ENCODE data around the gene TEX261. TPM values are rescaled to one million over a fixed set of nuclear protein-coding genes. Genes with fewer than 3 reads are reported as not detected.

TEX261 gene
- total and polyA plus RNA-seq, 4 donors: 25.2 to 61.7 (median 43.5) TPM

GRCh38 chr2:70939839-70940580 lies 54.7 kb downstream of the TEX261 start:
- Histone ChIP-seq H3K4me3 (ENCODE audit: low read depth, low read length) (no peak overlapping the region), H3K4me1 (ENCODE audit: control insufficient read depth, insufficient read depth, low read length) (no peaks in the 10 kb centered on the region), H3K9me3 (ENCODE audit: control insufficient read depth, insufficient read depth, low read length) (no peaks in the 10 kb centered on the region), H3K27me3 (ENCODE audit: control insufficient read depth, insufficient read depth, low read length) (peaks cover 25% of the 10 kb centered on the region), H3K36me3 (ENCODE audit: control insufficient read depth, insufficient read depth, low read length) (no peaks in the 10 kb centered on the region), H3K27ac (ENCODE audit: low read depth, low read length) (no peak overlapping the region)
- WGBS (ENCODE audit: insufficient coverage): 79% methylated on average over 7 of the region's 10 CpGs
- DNase-seq (ENCODE audit: low read depth in 4 of 6, low spot score in 6 of 6): no peak

- H3K4me1 ChIP-seq (ENCODE audit: control insufficient read depth, insufficient read depth, low read length): no peaks in the 10 kb centered on the region
- H3K27ac ChIP-seq (ENCODE audit: low read depth, low read length): no peak overlapping the region
- no peaks in the 10 kb centered on the region for H3K9me3 ChIP-seq (ENCODE audit: control insufficient read depth, insufficient read depth, low read length)
- H3K27me3 ChIP-seq (ENCODE audit: control insufficient read depth, insufficient read depth, low read length): peaks cover 25% of the 10 kb centered on the region
- no peaks in the 10 kb centered on the region for H3K36me3 ChIP-seq (ENCODE audit: control insufficient read depth, insufficient read depth, low read length)
- 19% methylated on average over 30 of the region's 30 CpGs for WGBS (ENCODE audit: insufficient coverage)
- no peak overlapping the region for H3K4me3 ChIP-seq (ENCODE audit: low read depth, low read length)
- no peak for DNase-seq (ENCODE audit: low read depth in 4 of 6, low spot score in 6 of 6)
Measured at GRCh38 chr2:70939001-70939838, 55.5 kb downstream of the TEX261 start.

GRCh38 chr2:70938586-70938950 lies 56.1 kb downstream of the TEX261 start:
- no peak overlapping the region for H3K4me3 ChIP-seq (ENCODE audit: low read depth, low read length)
- WGBS (ENCODE audit: insufficient coverage): 20% methylated on average over 2 of the region's 3 CpGs
- H3K27me3 ChIP-seq (ENCODE audit: control insufficient read depth, insufficient read depth, low read length): peaks cover 25% of the 10 kb centered on the region
- DNase-seq (ENCODE audit: low read depth in 4 of 6, low spot score in 6 of 6): no peak
- no peaks in the 10 kb centered on the region for H3K36me3 ChIP-seq (ENCODE audit: control insufficient read depth, insufficient read depth, low read length)
- H3K9me3 ChIP-seq (ENCODE audit: control insufficient read depth, insufficient read depth, low read length): no peaks in the 10 kb centered on the region
- H3K27ac ChIP-seq (ENCODE audit: low read depth, low read length): no peak overlapping the region
- H3K4me1 ChIP-seq (ENCODE audit: control insufficient read depth, insufficient read depth, low read length): no peaks in the 10 kb centered on the region

GRCh38 chr2:70937866-70938585 lies 56.6 kb downstream of the TEX261 start:
- Histone ChIP-seq H3K27me3 (ENCODE audit: control insufficient read depth, insufficient read depth, low read length) (peaks cover 25% of the 10 kb centered on the region), H3K9me3 (ENCODE audit: control insufficient read depth, insufficient read depth, low read length) (no peaks in the 10 kb centered on the region), H3K4me3 (ENCODE audit: low read depth, low read length) (no peak overlapping the region), H3K4me1 (ENCODE audit: control insufficient read depth, insufficient read depth, low read length) (no peaks in the 10 kb centered on the region), H3K27ac (ENCODE audit: low read depth, low read length) (no peak overlapping the region), H3K36me3 (ENCODE audit: control insufficient read depth, insufficient read depth, low read length) (peaks cover under 1% of the 10 kb centered on the region)
- no peak for DNase-seq (ENCODE audit: low read depth in 4 of 6, low spot score in 6 of 6)
- 51% methylated on average over 6 of the region's 10 CpGs for WGBS (ENCODE audit: insufficient coverage)

GRCh38 chr2:70936979-70937811 lies 57.5 kb downstream of the TEX261 start:
- Histone ChIP-seq H3K27me3 (ENCODE audit: control insufficient read depth, insufficient read depth, low read length) (peaks cover 25% of the 10 kb centered on the region), H3K27ac (ENCODE audit: low read depth, low read length) (no peak overlapping the region), H3K36me3 (ENCODE audit: control insufficient read depth, insufficient read depth, low read length) (peaks cover 4% of the 10 kb centered on the region), H3K9me3 (ENCODE audit: control insufficient read depth, insufficient read depth, low read length) (no peaks in the 10 kb centered on the region), H3K4me3 (ENCODE audit: low read depth, low read length) (no peak overlapping the region), H3K4me1 (ENCODE audit: control insufficient read depth, insufficient read depth, low read length) (no peaks in the 10 kb centered on the region)
- WGBS (ENCODE audit: insufficient coverage): 75% methylated on average over 8 of the region's 10 CpGs
- DNase-seq (ENCODE audit: low read depth in 4 of 6, low spot score in 6 of 6): no peak

GRCh38 chr2:70936165-70936978 lies 58.3 kb downstream of the TEX261 start:
- peaks cover 21% of the 10 kb centered on the region for H3K27me3 ChIP-seq (ENCODE audit: control insufficient read depth, insufficient read depth, low read length)
- no peaks in the 10 kb centered on the region for H3K4me1 ChIP-seq (ENCODE audit: control insufficient read depth, insufficient read depth, low read length)
- DNase-seq (ENCODE audit: low read depth in 4 of 6, low spot score in 6 of 6): no peak
- no peak overlapping the region for H3K4me3 ChIP-seq (ENCODE audit: low read depth, low read length)
- WGBS (ENCODE audit: insufficient coverage): 83% methylated on average over 10 of the region's 10 CpGs
- no peak overlapping the region for H3K27ac ChIP-seq (ENCODE audit: low read depth, low read length)
- peaks cover 4% of the 10 kb centered on the region for H3K36me3 ChIP-seq (ENCODE audit: control insufficient read depth, insufficient read depth, low read length)
- no peaks in the 10 kb centered on the region for H3K9me3 ChIP-seq (ENCODE audit: control insufficient read depth, insufficient read depth, low read length)

Small RNA genes lying within 50 kb of the gene (small RNA-seq; reads per million reads assigned to genes)
- gene RN7SL160P (ENCODE audit: low replicate concordance): 0.18 reads per million

Other genes with a start within 250 kb of the TEX261 start
- gene ADD2, start 226.7 kb downstream of the TEX261 start, total RNA-seq: 100 to 1,000 TPM in 1 of 2 donors, 10 to 100 TPM in 1; 22.7 to 122 TPM
- gene ADD2, start 226.7 kb downstream of the TEX261 start, polyA plus RNA-seq (ENCODE audit: insufficient read length in 2 of 2): 10 to 100 TPM; 65.7 to 71.8 TPM
- gene FIGLA, start 204.2 kb downstream of the TEX261 start, total RNA-seq: not detected
- not detected for gene FIGLA, start 204.2 kb downstream of the TEX261 start, polyA plus RNA-seq (ENCODE audit: insufficient read length in 2 of 2)
- gene CLEC4F, start 174.3 kb downstream of the TEX261 start, total RNA-seq: not detected
- gene CLEC4F, start 174.3 kb downstream of the TEX261 start, polyA plus RNA-seq (ENCODE audit: insufficient read length in 2 of 2): not detected
- gene CD207, start 159.1 kb downstream of the TEX261 start, total RNA-seq: under 1 TPM in 1 of 2 donors, not detected in 1; 0.06 TPM
- not detected for gene CD207, start 159.1 kb downstream of the TEX261 start, polyA plus RNA-seq (ENCODE audit: insufficient read length in 2 of 2)
- under 1 TPM; 0.59 to 0.66 TPM for gene VAX2, start 94.3 kb downstream of the TEX261 start, total RNA-seq
- gene VAX2, start 94.3 kb downstream of the TEX261 start, polyA plus RNA-seq (ENCODE audit: insufficient read length in 2 of 2): 1 to 10 TPM; 2.0 to 2.3 TPM
- under 1 TPM in 1 of 2 donors, not detected in 1; 0.39 TPM for gene ATP6V1B1, start 59.0 kb downstream of the TEX261 start, total RNA-seq
- gene ATP6V1B1, start 59.0 kb downstream of the TEX261 start, polyA plus RNA-seq (ENCODE audit: insufficient read length in 2 of 2): under 1 TPM; 0.40 to 0.59 TPM
- gene ANKRD53, start 16.2 kb downstream of the TEX261 start, total RNA-seq: 1 to 10 TPM in 1 of 2 donors, under 1 TPM in 1; 0.69 to 2.5 TPM
- gene ANKRD53, start 16.2 kb downstream of the TEX261 start, polyA plus RNA-seq (ENCODE audit: insufficient read length in 2 of 2): 1 to 10 TPM; 4.9 to 6.8 TPM
- 10 to 100 TPM; 41.2 to 92.6 TPM for gene NAGK, start 73.8 kb upstream of the TEX261 start, total RNA-seq
- 100 to 1,000 TPM; 121 to 147 TPM for gene NAGK, start 73.8 kb upstream of the TEX261 start, polyA plus RNA-seq (ENCODE audit: insufficient read length in 2 of 2)
- gene MCEE, start 135.4 kb upstream of the TEX261 start, total RNA-seq: 10 to 100 TPM; 22.2 to 23.9 TPM
- 10 to 100 TPM; 14.6 to 18.7 TPM for gene MCEE, start 135.4 kb upstream of the TEX261 start, polyA plus RNA-seq (ENCODE audit: insufficient read length in 2 of 2)
- gene MPHOSPH10, start 135.8 kb upstream of the TEX261 start, total RNA-seq: 10 to 100 TPM; 19.5 to 22.5 TPM
- gene MPHOSPH10, start 135.8 kb upstream of the TEX261 start, polyA plus RNA-seq (ENCODE audit: insufficient read length in 2 of 2): 10 to 100 TPM; 33.9 to 37.7 TPM
- gene PAIP2B, start 232.2 kb upstream of the TEX261 start, total RNA-seq: 10 to 100 TPM; 14.0 to 42.3 TPM
- gene PAIP2B, start 232.2 kb upstream of the TEX261 start, polyA plus RNA-seq (ENCODE audit: insufficient read length in 2 of 2): 10 to 100 TPM; 16.9 to 22.2 TPM

Data from spinal cord (tissue), 10 donors.